HEK293 (cell line): ENCODE results near the gene KIF17.

ENCODE experiments used
- BCL11A ChIP-seq: fragments of 450-650 bp; formaldehyde crosslinking; IDR thresholded peaks from 2 replicates; pipeline ENCODE4 v1.5.1; 2016; ENCODE audit warnings: low read depth, missing biosample characterization, missing genetic modification characterization
- EGR2 ChIP-seq: fragments of 450-650 bp; formaldehyde crosslinking; IDR thresholded peaks from 2 replicates; pipeline ENCODE4 v1.5.1; 2016; ENCODE audit warnings: low read depth, missing biosample characterization, missing genetic modification characterization
- HOXC10 ChIP-seq: sonication (generic); formaldehyde crosslinking; IDR thresholded peaks from 2 replicates; pipeline ENCODE4 v1.8.1; 2023; ENCODE audit warnings: mild to moderate bottlenecking, missing genetic modification reagents
- KLF16 ChIP-seq: fragments of 450-650 bp; formaldehyde crosslinking; IDR thresholded peaks from 2 replicates; pipeline ENCODE4 v1.5.1; 2017; ENCODE audit warnings: missing biosample characterization, missing genetic modification characterization
- MZF1 ChIP-seq: fragments of 450-650 bp; formaldehyde crosslinking; IDR thresholded peaks from 2 replicates; pipeline ENCODE4 v1.5.1; 2017; ENCODE audit warnings: missing biosample characterization, missing genetic modification characterization, borderline replicate concordance
- SALL2 ChIP-seq: fragments of 450-650 bp; formaldehyde crosslinking; IDR thresholded peaks from 2 replicates; pipeline ENCODE4 v1.5.0; 2017; ENCODE audit warnings: missing biosample characterization, mild to moderate bottlenecking, missing genetic modification characterization, borderline replicate concordance
- SCRT1 ChIP-seq: fragments of 450-650 bp; formaldehyde crosslinking; IDR thresholded peaks from 2 replicates; pipeline ENCODE4 v1.5.1; 2016; ENCODE audit warnings: missing biosample characterization, missing genetic modification characterization, borderline replicate concordance
- YY1 ChIP-seq: fragments of 450-650 bp; formaldehyde crosslinking; IDR thresholded peaks from 2 replicates; pipeline ENCODE4 v1.5.1; 2018; ENCODE audit warnings: missing biosample characterization, missing genetic modification characterization
- YY2 ChIP-seq: fragments of 450-650 bp; formaldehyde crosslinking; IDR thresholded peaks from 2 replicates; pipeline ENCODE4 v1.5.1; 2016; ENCODE audit warnings: missing biosample characterization, missing genetic modification characterization
- ZBTB20 ChIP-seq: fragments of 450-650 bp; formaldehyde crosslinking; IDR thresholded peaks from 2 replicates; pipeline ENCODE4 v1.5.1; 2016; ENCODE audit warnings: missing biosample characterization, missing genetic modification characterization
- ZBTB8A ChIP-seq: fragments of 450-650 bp; formaldehyde crosslinking; IDR thresholded peaks from 2 replicates; pipeline ENCODE4 v1.5.1; 2016; ENCODE audit warnings: missing biosample characterization, missing genetic modification characterization
- ZFHX2 ChIP-seq: fragments of 450-650 bp; formaldehyde crosslinking; conservative IDR thresholded peaks from 2 replicates; pipeline ENCODE4 v1.5.1; 2016; ENCODE audit warnings: missing biosample characterization, missing genetic modification characterization
- ZNF10 ChIP-seq: fragments of 450-650 bp; formaldehyde crosslinking; IDR thresholded peaks from 2 replicates; pipeline ENCODE4 v1.5.1; 2017; ENCODE audit warnings: missing biosample characterization, missing genetic modification characterization
- ZNF394 ChIP-seq: fragments of 450-650 bp; formaldehyde crosslinking; IDR thresholded peaks from 2 replicates; pipeline ENCODE4 v1.5.1; 2016; ENCODE audit warnings: missing biosample characterization, missing genetic modification characterization, mild to moderate bottlenecking, moderate library complexity, borderline replicate concordance
- ZNF426 ChIP-seq: fragments of 450-650 bp; formaldehyde crosslinking; IDR thresholded peaks from 2 replicates; pipeline ENCODE4 v1.5.1; 2017; ENCODE audit warnings: missing biosample characterization, missing genetic modification characterization, mild to moderate bottlenecking, inconsistent platforms, moderate library complexity
- ZNF549 ChIP-seq: fragments of 450-650 bp; IDR thresholded peaks from 2 replicates; pipeline ENCODE4 v1.5.1; 2018; ENCODE audit warnings: missing biosample characterization, missing genetic modification characterization, mild to moderate bottlenecking, inconsistent platforms, moderate library complexity
- ZNF561 ChIP-seq: fragments of 450-650 bp; IDR thresholded peaks from 2 replicates; pipeline ENCODE4 v1.5.1; 2018; ENCODE audit warnings: missing biosample characterization, missing genetic modification characterization, borderline replicate concordance
- ZNF585B ChIP-seq: fragments of 450-650 bp; formaldehyde crosslinking; IDR thresholded peaks from 2 replicates; pipeline ENCODE4 v1.5.1; 2016; ENCODE audit warnings: missing biosample characterization, missing genetic modification characterization
- ZNF629 ChIP-seq: fragments of 450-650 bp; formaldehyde crosslinking; IDR thresholded peaks from 2 replicates; pipeline ENCODE4 v1.5.1; 2017; ENCODE audit warnings: missing biosample characterization, missing genetic modification characterization
- ZNF843 ChIP-seq: fragments of 450-650 bp; formaldehyde crosslinking; IDR thresholded peaks from 2 replicates; pipeline ENCODE4 v1.5.1; 2016; ENCODE audit warnings: missing biosample characterization, missing genetic modification characterization
- ZXDB ChIP-seq: fragments of 450-650 bp; formaldehyde crosslinking; IDR thresholded peaks from 2 replicates; pipeline ENCODE4 v1.5.1; 2016; ENCODE audit warnings: missing biosample characterization, missing genetic modification characterization
- TF ChIP-seq, protein P1 (sequence below): fragments of 450-650 bp; formaldehyde crosslinking; IDR thresholded peaks from 2 replicates; pipeline ENCODE4 v1.5.1; 2016; ENCODE audit warnings: missing biosample characterization, missing genetic modification characterization
- TF ChIP-seq, protein P2 (sequence below): IDR thresholded peaks from 2 replicates; pipeline ENCODE4 v1.6.1; 2011; ENCODE audit warnings: mild to moderate bottlenecking, low read depth, low read length, borderline replicate concordance
- TF ChIP-seq, protein P3 (sequence below): fragments of 450-650 bp; formaldehyde crosslinking; IDR thresholded peaks from 2 replicates; pipeline ENCODE4 v1.5.0; 2017; ENCODE audit warnings: missing biosample characterization, missing genetic modification characterization, borderline replicate concordance
- TF ChIP-seq, protein P4 (sequence below): fragments of 450-650 bp; IDR thresholded peaks from 2 replicates; pipeline ENCODE4 v1.5.1; 2018; ENCODE audit warnings: missing biosample characterization, mild to moderate bottlenecking, missing genetic modification characterization
- TF ChIP-seq, protein P5 (sequence below): fragments of 450-650 bp; formaldehyde crosslinking; IDR thresholded peaks from 2 replicates; pipeline ENCODE4 v1.5.1; 2016; ENCODE audit warnings: missing biosample characterization, missing genetic modification characterization, borderline replicate concordance
- TF ChIP-seq, protein P6 (sequence below): fragments of 450-650 bp; formaldehyde crosslinking; optimal IDR thresholded peaks from 2 replicates; pipeline ENCODE3; 2016; ENCODE audit warnings: missing biosample characterization, mild to moderate bottlenecking, missing genetic modification characterization

The KIF17 gene

DNA sequence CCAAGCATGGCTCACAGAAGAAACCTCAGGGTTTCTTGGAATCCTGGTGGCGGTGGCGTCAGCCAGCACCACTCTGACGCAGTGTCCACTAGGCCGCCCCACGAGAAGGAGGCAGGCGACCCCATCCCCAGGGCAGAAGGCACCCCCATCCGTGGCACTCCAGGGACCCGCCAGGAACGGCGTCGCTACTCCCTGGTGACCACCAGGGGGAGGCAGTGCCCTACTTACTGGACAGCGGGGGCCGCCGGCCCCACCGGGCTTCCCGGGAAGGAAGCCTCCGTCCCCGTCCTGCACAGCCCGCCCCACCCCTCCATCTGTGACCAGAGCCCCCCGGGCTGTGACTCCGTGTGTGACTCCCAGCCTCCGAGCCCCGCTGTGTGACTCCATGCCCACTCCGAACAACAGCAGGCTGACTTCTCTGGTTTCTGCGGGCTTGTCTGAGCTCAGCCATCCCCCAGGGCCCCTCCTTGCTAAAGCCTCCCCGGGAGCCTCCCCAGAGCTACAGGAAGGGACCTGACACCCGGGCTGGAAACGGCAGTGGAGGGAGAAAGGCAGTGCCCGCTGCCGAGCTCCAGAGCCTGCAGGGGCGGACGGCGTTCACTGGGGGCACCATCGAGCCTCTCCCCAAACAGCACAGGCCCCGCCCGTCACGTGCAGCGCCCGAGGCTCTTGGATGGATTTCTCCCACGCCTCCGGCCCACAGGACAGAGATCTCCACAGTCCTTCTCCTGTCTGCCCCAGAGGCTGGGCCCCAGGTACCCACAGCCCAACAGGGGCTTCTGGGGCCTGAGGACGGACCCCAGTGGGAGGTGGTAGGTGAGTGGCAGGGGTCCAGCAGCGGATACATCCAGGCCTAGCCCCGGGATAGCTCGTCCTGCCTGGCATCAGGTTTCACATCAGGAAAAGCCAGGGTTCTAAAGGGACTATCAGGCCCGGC, 21.1 kb downstream of the KIF17 start (continued):
- TF ChIP-seq SALL2 (no peak), SCRT1 (tag by site-specific recombination) (no peak), HOXC10 (no peak), ZXDB (tag by site-specific recombination) (peak; percentile 72), BCL11A (tag by site-specific recombination) (peak; percentile 47; the same call in 1 of the 2 replicates), EGR2 (peak; percentile 87), ZFHX2 (tag by site-specific recombination) (peak; percentile 91), MZF1 (peak; percentile 77; the same call in 1 of the 2 replicates), YY1 (0 out of 2 replicates have a peak, but pooled peaks have one; percentile 37), ZNF10 (peak; percentile 48; the same call in 1 of the 2 replicates), ZNF426 (tag by site-specific recombination) (no peak), ZBTB20 (tag by site-specific recombination) (peak; percentile 86), ZNF585B (0 out of 2 replicates have a peak, but pooled peaks have one; percentile 18), KLF16 (tag by site-specific recombination) (peak; percentile 65), ZNF561 (tag by site-specific recombination) (peak; percentile 31; the same call in 1 of the 2 replicates), ZNF629 (tag by site-specific recombination) (peak; percentile 65; the same call in 1 of the 2 replicates), YY2 (tag by site-specific recombination) (0 out of 2 replicates have a peak, but pooled peaks have one; percentile 58), ZNF549 (tag by site-specific recombination) (no peak), ZNF394 (tag by site-specific recombination) (peak; percentile 47; the same call in 1 of the 2 replicates), ZNF843 (tag by site-specific recombination) (peak; percentile 31; the same call in 1 of the 2 replicates), ZBTB8A (peak; percentile 78)
- TF ChIP-seq, protein P1, sequence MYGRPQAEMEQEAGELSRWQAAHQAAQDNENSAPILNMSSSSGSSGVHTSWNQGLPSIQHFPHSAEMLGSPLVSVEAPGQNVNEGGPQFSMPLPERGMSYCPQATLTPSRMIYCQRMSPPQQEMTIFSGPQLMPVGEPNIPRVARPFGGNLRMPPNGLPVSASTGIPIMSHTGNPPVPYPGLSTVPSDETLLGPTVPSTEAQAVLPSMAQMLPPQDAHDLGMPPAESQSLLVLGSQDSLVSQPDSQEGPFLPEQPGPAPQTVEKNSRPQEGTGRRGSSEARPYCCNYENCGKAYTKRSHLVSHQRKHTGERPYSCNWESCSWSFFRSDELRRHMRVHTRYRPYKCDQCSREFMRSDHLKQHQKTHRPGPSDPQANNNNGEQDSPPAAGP (tag by site-specific recombination) = peak; percentile 84
- TF ChIP-seq, protein P2, sequence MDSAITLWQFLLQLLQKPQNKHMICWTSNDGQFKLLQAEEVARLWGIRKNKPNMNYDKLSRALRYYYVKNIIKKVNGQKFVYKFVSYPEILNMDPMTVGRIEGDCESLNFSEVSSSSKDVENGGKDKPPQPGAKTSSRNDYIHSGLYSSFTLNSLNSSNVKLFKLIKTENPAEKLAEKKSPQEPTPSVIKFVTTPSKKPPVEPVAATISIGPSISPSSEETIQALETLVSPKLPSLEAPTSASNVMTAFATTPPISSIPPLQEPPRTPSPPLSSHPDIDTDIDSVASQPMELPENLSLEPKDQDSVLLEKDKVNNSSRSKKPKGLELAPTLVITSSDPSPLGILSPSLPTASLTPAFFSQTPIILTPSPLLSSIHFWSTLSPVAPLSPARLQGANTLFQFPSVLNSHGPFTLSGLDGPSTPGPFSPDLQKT = no peak
- TF ChIP-seq, protein P3, sequence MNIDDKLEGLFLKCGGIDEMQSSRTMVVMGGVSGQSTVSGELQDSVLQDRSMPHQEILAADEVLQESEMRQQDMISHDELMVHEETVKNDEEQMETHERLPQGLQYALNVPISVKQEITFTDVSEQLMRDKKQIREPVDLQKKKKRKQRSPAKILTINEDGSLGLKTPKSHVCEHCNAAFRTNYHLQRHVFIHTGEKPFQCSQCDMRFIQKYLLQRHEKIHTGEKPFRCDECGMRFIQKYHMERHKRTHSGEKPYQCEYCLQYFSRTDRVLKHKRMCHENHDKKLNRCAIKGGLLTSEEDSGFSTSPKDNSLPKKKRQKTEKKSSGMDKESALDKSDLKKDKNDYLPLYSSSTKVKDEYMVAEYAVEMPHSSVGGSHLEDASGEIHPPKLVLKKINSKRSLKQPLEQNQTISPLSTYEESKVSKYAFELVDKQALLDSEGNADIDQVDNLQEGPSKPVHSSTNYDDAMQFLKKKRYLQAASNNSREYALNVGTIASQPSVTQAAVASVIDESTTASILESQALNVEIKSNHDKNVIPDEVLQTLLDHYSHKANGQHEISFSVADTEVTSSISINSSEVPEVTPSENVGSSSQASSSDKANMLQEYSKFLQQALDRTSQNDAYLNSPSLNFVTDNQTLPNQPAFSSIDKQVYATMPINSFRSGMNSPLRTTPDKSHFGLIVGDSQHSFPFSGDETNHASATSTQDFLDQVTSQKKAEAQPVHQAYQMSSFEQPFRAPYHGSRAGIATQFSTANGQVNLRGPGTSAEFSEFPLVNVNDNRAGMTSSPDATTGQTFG (tag by site-specific recombination) = no peak
- TF ChIP-seq, protein P4, sequence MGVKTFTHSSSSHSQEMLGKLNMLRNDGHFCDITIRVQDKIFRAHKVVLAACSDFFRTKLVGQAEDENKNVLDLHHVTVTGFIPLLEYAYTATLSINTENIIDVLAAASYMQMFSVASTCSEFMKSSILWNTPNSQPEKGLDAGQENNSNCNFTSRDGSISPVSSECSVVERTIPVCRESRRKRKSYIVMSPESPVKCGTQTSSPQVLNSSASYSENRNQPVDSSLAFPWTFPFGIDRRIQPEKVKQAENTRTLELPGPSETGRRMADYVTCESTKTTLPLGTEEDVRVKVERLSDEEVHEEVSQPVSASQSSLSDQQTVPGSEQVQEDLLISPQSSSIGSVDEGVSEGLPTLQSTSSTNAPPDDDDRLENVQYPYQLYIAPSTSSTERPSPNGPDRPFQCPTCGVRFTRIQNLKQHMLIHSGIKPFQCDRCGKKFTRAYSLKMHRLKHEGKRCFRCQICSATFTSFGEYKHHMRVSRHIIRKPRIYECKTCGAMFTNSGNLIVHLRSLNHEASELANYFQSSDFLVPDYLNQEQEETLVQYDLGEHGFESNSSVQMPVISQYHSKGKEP (tag by site-specific recombination) = no peak
- TF ChIP-seq, protein P5, sequence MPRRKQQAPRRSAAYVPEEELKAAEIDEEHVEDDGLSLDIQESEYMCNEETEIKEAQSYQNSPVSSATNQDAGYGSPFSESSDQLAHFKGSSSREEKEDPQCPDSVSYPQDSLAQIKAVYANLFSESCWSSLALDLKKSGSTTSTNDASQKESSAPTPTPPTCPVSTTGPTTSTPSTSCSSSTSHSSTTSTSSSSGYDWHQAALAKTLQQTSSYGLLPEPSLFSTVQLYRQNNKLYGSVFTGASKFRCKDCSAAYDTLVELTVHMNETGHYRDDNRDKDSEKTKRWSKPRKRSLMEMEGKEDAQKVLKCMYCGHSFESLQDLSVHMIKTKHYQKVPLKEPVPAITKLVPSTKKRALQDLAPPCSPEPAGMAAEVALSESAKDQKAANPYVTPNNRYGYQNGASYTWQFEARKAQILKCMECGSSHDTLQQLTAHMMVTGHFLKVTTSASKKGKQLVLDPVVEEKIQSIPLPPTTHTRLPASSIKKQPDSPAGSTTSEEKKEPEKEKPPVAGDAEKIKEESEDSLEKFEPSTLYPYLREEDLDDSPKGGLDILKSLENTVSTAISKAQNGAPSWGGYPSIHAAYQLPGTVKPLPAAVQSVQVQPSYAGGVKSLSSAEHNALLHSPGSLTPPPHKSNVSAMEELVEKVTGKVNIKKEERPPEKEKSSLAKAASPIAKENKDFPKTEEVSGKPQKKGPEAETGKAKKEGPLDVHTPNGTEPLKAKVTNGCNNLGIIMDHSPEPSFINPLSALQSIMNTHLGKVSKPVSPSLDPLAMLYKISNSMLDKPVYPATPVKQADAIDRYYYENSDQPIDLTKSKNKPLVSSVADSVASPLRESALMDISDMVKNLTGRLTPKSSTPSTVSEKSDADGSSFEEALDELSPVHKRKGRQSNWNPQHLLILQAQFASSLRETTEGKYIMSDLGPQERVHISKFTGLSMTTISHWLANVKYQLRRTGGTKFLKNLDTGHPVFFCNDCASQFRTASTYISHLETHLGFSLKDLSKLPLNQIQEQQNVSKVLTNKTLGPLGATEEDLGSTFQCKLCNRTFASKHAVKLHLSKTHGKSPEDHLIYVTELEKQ = peak; percentile 51; the same call in 1 of the 2 replicates
- TF ChIP-seq, protein P6, sequence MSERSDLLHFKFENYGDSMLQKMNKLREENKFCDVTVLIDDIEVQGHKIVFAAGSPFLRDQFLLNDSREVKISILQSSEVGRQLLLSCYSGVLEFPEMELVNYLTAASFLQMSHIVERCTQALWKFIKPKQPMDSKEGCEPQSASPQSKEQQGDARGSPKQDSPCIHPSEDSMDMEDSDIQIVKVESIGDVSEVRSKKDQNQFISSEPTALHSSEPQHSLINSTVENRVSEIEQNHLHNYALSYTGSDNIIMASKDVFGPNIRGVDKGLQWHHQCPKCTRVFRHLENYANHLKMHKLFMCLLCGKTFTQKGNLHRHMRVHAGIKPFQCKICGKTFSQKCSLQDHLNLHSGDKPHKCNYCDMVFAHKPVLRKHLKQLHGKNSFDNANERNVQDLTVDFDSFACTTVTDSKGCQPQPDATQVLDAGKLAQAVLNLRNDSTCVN = peak; percentile 44
